Muscle layer of duodenum (tissue), 2 donors: ENCODE results near the gene GTF3C5.
"Not testable (repeated sequence)": the region's sequence is repeated elsewhere in the genome, so short reads cannot be mapped to it uniquely, and the experiment has no call there.

Experiments used
- H3K27ac ChIP-seq: one replicate; pipeline ENCODE4 v1.7.0; 2013; ENCODE audit warnings: mild to moderate bottlenecking, low read length
- H3K27me3 ChIP-seq: one replicate; pipeline ENCODE4 v1.7.0; 2013; ENCODE audit warnings: low read depth, mild to moderate bottlenecking, control low read depth, low read length
- H3K36me3 ChIP-seq, 2 donors: one replicate each; pipeline ENCODE4 v1.7.0; 2013; ENCODE audit warnings: low read length in 2 of 2, control low read depth in 1 of 2, mild to moderate bottlenecking in 1 of 2; ENCODE audit not compliant: insufficient read depth in 2 of 2, control insufficient read depth in 1 of 2
- H3K4me1 ChIP-seq, 2 donors: one replicate each; pipeline ENCODE4 v1.7.0; 2013; ENCODE audit warnings: low read length in 2 of 2, mild to moderate bottlenecking in 2 of 2, control low read depth in 1 of 2, moderate library complexity in 1 of 2; ENCODE audit not compliant: insufficient read depth in 2 of 2, control insufficient read depth in 1 of 2
- H3K4me3 ChIP-seq, 2 donors: one replicate each; pipeline ENCODE4 v1.7.0; 2013; ENCODE audit warnings: low read length in 2 of 2, low read depth in 1 of 2, mild to moderate bottlenecking in 1 of 2
- H3K9me3 ChIP-seq, 2 donors: one replicate each; pipeline ENCODE4 v1.7.0; 2013; ENCODE audit warnings: low read length in 2 of 2, control low read depth in 1 of 2, mild to moderate bottlenecking in 1 of 2; ENCODE audit not compliant: control insufficient read depth in 1 of 2
- donor health status: healthy.

GTF3C5 gene

GRCh38 chr9:133086894-133087293 lies 56.1 kb downstream of the GTF3C5 start:
- no peak overlapping the region for H3K27ac ChIP-seq

GRCh38 chr9:133087429-133088145 lies 56.8 kb downstream of the GTF3C5 start:
- H3K36me3 ChIP-seq, result no peaks in the 10 kb centered on the region
- no peak overlapping the region for H3K27ac ChIP-seq
- no peak overlapping the region for H3K4me3 ChIP-seq
- H3K9me3 ChIP-seq, result no peaks in the 10 kb centered on the region
- H3K4me1 ChIP-seq, result no peaks in the 10 kb centered on the region
- H3K27me3 ChIP-seq, result no peaks in the 10 kb centered on the region

More at GRCh38 chr9:133086894-133087293, 56.1 kb downstream of the GTF3C5 start:
- Histone ChIP-seq H3K4me1 (no peaks in the 10 kb centered on the region), H3K36me3 (no peaks in the 10 kb centered on the region), H3K9me3 (no peaks in the 10 kb centered on the region), H3K27me3 (no peaks in the 10 kb centered on the region), H3K4me3 (no peak overlapping the region)

DNA sequence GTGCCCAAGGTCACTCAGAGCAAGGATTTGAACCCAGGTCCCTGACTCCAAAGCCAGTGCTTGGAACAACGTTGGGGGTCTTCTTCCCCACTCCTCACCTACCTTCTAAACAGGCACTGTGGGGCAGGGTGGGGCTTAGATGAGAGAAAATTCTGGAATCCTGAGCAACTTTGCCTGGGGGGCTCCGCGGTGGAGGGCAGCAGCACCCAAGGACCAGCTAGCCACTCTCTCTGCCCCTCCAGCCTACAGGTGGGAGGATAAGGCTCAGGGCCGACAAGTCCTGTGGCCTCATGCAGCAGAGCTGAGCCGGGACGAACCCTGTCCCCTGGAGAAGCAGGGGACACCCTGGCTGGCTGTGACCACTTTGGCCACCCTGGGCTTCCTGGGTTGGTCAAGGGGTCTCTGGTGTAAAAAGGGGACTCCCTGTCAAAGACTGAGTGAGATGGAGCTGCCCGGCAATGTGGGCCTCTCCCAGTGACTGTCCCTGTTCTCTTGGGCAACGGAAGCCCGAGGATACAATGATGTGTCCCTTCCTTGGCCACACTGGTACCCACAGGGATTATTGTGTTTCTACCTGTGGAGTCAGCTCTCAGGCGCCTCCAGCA lies 57.5 kb downstream of the GTF3C5 start:
- Histone ChIP-seq H3K4me1 (no peaks in the 10 kb centered on the region), H3K27ac (no peak overlapping the region), H3K27me3 (no peaks in the 10 kb centered on the region), H3K9me3 (no peaks in the 10 kb centered on the region), H3K36me3 (no peaks in the 10 kb centered on the region), H3K4me3 (no peak overlapping the region)

DNA sequence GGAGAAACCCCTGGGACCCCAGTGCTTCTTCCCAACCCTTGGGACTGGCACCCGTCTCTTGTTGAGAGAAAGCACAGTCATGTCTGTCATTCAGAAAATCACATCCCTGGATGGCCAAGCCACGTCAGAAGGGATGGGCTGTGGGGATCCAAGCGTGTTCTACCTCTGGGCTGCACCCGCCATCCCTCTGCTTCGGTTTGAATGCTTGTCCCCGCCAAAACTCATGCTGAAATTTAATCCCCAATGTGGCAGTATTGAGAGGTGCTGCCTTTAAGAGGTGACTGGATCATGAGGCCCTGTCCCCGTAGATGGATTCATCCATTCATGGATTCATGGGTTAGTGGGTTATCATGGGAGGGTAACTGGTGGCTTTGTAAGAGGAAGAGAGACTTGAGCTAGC lies 58.0 kb downstream of the GTF3C5 start:
- H3K27me3 ChIP-seq, result no peaks in the 10 kb centered on the region
- no peaks in the 10 kb centered on the region for H3K9me3 ChIP-seq
- H3K36me3 ChIP-seq, result no peaks in the 10 kb centered on the region
- no peak overlapping the region for H3K4me3 ChIP-seq
- H3K4me1 ChIP-seq, result no peaks in the 10 kb centered on the region
- H3K27ac ChIP-seq, result no peak overlapping the region

GRCh38 chr9:133089271-133089671 lies 58.5 kb downstream of the GTF3C5 start:
- Histone ChIP-seq H3K27me3 (no peaks in the 10 kb centered on the region), H3K27ac (no peak overlapping the region), H3K4me3 (no peak overlapping the region), H3K9me3 (no peaks in the 10 kb centered on the region), H3K4me1 (no peaks in the 10 kb centered on the region), H3K36me3 (no peaks in the 10 kb centered on the region)

DNA sequence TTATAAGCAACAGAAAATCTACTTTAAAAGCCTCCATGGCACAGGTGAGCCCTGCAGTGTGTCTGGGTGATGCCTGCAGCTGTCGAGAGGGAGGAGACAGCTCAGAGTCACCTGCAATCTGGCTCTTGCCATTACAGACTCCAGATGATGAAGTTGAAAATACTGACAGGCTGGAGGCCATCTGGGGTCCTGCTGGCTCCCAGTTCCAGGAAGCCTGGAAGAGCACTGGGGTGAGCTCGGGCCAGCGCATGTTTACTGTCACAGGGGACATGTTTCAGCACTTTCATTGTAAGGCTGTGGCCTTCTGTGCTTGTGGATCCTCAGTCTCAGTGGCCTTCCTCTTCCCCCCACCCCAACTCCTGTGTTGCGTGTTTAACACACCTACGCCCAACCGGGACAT lies 59.4 kb downstream of the GTF3C5 start:
- H3K9me3 ChIP-seq, result no peaks in the 10 kb centered on the region
- H3K27me3 ChIP-seq, result no peaks in the 10 kb centered on the region
- H3K36me3 ChIP-seq, result no peaks in the 10 kb centered on the region
- no peak overlapping the region for H3K27ac ChIP-seq
- H3K4me3 ChIP-seq, result no peak overlapping the region
- no peaks in the 10 kb centered on the region for H3K4me1 ChIP-seq

GRCh38 chr9:133090752-133091385 lies 60.1 kb downstream of the GTF3C5 start:
- peaks cover 0 to 2% of the 10 kb centered on the region in 2 donors for H3K9me3 ChIP-seq
- H3K36me3 ChIP-seq, result no peaks in the 10 kb centered on the region
- H3K4me3 ChIP-seq, result no peak overlapping the region
- no peaks in the 10 kb centered on the region for H3K4me1 ChIP-seq
- no peaks in the 10 kb centered on the region for H3K27me3 ChIP-seq
- H3K27ac ChIP-seq, result no peak overlapping the region

- not testable (repeated sequence) for H3K4me1 ChIP-seq, H3K27ac ChIP-seq, H3K27me3 ChIP-seq, H3K4me3 ChIP-seq
- Histone ChIP-seq H3K9me3 (peaks cover 0 to 10% of the 10 kb centered on the region in 2 donors), H3K36me3 (peaks cover 21 to 33% of the 10 kb centered on the region in 2 donors)
These were observed 63.6 kb downstream of the GTF3C5 start for GRCh38 chr9:133094351-133094750.

- H3K27me3 ChIP-seq, result no peaks in the 10 kb centered on the region
- H3K36me3 ChIP-seq, result peaks cover 25 to 38% of the 10 kb centered on the region in 2 donors
- no peaks in the 10 kb centered on the region for H3K4me1 ChIP-seq
- no peak overlapping the region for H3K27ac ChIP-seq
- H3K4me3 ChIP-seq, result no peak overlapping the region
- peaks cover 0 to 10% of the 10 kb centered on the region in 2 donors for H3K9me3 ChIP-seq
These were observed 64.1 kb downstream of the GTF3C5 start for GRCh38 chr9:133094842-133095393.

DNA sequence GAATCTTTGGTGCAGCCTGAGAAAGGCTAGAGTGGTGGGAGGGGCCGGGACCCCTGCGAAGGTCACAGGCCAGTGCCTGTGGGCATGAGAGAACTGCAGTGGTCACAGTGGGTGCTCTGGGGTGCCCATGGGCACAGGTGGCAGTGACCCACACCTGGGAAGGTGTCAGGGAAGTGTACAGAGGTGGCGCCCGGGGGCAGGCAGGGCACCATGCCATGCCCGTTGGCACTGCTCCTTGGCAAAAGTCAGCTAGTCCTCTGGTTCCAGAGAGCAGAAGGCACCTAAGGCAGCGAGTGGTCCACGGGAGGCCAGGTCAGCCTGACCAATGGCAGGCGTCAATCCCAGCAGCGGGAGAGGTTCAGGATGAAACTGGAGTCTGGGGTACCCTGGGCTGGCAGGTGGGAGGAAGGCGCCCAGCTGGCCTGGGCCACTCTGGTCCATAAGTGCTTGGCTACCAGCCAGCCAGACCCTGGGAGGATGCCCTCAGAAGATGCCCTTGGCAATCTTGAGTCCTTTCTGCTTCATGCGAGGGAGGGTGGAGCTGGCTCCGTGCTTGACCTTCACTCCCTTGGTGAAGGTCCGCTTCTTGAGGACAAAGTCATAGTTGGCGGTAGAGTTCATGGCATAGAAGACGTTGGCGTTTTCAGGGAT lies 67.4 kb downstream of the GTF3C5 start:
- no peaks in the 10 kb centered on the region for H3K4me1 ChIP-seq
- H3K27me3 ChIP-seq, result no peaks in the 10 kb centered on the region
- peaks cover 56 to 72% of the 10 kb centered on the region in 2 donors for H3K36me3 ChIP-seq
- peaks cover 0 to 10% of the 10 kb centered on the region in 2 donors for H3K9me3 ChIP-seq
- no peak overlapping the region for H3K4me3 ChIP-seq
- H3K27ac ChIP-seq, result no peak overlapping the region

GRCh38 chr9:133098871-133099270 lies 68.1 kb downstream of the GTF3C5 start:
- Histone ChIP-seq H3K27me3 (no peaks in the 10 kb centered on the region), H3K27ac (no peak overlapping the region), H3K9me3 (peaks cover 0 to 10% of the 10 kb centered on the region in 2 donors), H3K36me3 (peaks cover 56 to 78% of the 10 kb centered on the region in 2 donors), H3K4me3 (no peak overlapping the region), H3K4me1 (no peaks in the 10 kb centered on the region)
